ENCODE data around the gene CCSER1. TPM values are rescaled to one million over a fixed set of nuclear protein-coding genes. Genes with fewer than 3 reads are reported as not detected.

Gene CCSER1
- total RNA-seq = 10 to 100 TPM in 6 of 8 experiments, 1 to 10 TPM in 2; 6.9 to 59.5 (median 25.8) TPM

- in situ Hi-C loops (cut with MboI; ENCODE audit: low pct_unique_long_range_greater_than_20kb in 2 of 9, low sequenced_read_pairs in 9 of 9, unreplicated experiment in 9 of 9) = loop anchor here in 1 of 9 experiments (25.0 kb wide), 1 partner anchor 160 kb away; no protein-coding TSS in a partner anchor
- WGBS, 10 experiments = 0 to 30% methylated on average over 4 to 5 of the region's 35 CpGs; no CpG with 5 or more reads in 8 of the 10 experiments
- Histone ChIP-seq H3K4me3 (peak within 1 kb of the TSS; percentile 60 to 67 (median 64)), H3K4me1 (replicated peaks in 1 of 2) (peaks cover 0 to 14% of the 10 kb centered on the region in 2 donors), H3K27ac (peak within 1 kb of the TSS; percentile 86 to 91)
- ATAC-seq (replicated peaks in 6 of 8) = peak; percentile 77 to 89 (median 87)
These were observed at the start of gene CCSER1 for GRCh38 chr4:90127223-90127705. Gene CCSER1, plus strand, starts transcription at chr4:90127394.

- Histone ChIP-seq H3K27ac (no peak overlapping the region), H3K4me3 (no peak overlapping the region), H3K4me1 (replicated peaks in 1 of 2) (peaks cover 0 to 16% of the 10 kb centered on the region in 2 donors)
- in situ Hi-C loops (cut with MboI; ENCODE audit: low pct_unique_long_range_greater_than_20kb in 2 of 9, low sequenced_read_pairs in 9 of 9, unreplicated experiment in 9 of 9) = no loop called here
- ATAC-seq (replicated peaks in 6 of 8) = no peak
These were observed 48.8 kb upstream of the CCSER1 start for GRCh38 chr4:90078440-90078839.

GRCh38 chr4:90080116-90080515 lies 47.1 kb upstream of the CCSER1 start:
- ATAC-seq (replicated peaks in 6 of 8) = no peak
- H3K27ac ChIP-seq = no peak overlapping the region
- peaks cover 0 to 2% of the 10 kb centered on the region in 2 donors for H3K4me1 ChIP-seq (replicated peaks in 1 of 2)
- in situ Hi-C loops (cut with MboI; ENCODE audit: low pct_unique_long_range_greater_than_20kb in 2 of 9, low sequenced_read_pairs in 9 of 9, unreplicated experiment in 9 of 9) = no loop called here
- WGBS, 10 experiments = 4 to 84% (median 75%) methylated on average over 1 to 2 of the region's 2 CpGs; no CpG with 5 or more reads in 1 of the 10 experiments
- H3K4me3 ChIP-seq = no peak overlapping the region

- in situ Hi-C loops (cut with MboI; ENCODE audit: low pct_unique_long_range_greater_than_20kb in 2 of 9, low sequenced_read_pairs in 9 of 9, unreplicated experiment in 9 of 9) = no loop called here
These were observed 45.6 kb upstream of the CCSER1 start for GRCh38 chr4:90081432-90082144.

GRCh38 chr4:90082449-90082848 lies 44.7 kb upstream of the CCSER1 start:
- in situ Hi-C loops (cut with MboI; ENCODE audit: low pct_unique_long_range_greater_than_20kb in 2 of 9, low sequenced_read_pairs in 9 of 9, unreplicated experiment in 9 of 9) = no loop called here
- Histone ChIP-seq H3K27ac (no peak overlapping the region), H3K4me1 (replicated peaks in 1 of 2) (peaks cover 0 to 2% of the 10 kb centered on the region in 2 donors), H3K4me3 (no peak overlapping the region)
- ATAC-seq (replicated peaks in 6 of 8) = peak in 1 of 8 experiments; percentile 81

More at GRCh38 chr4:90081432-90082144, 45.6 kb upstream of the CCSER1 start:
- Histone ChIP-seq H3K4me3 (no peak overlapping the region), H3K27ac (no peak overlapping the region), H3K4me1 (replicated peaks in 1 of 2) (peaks cover 0 to 2% of the 10 kb centered on the region in 2 donors)
- no peak for ATAC-seq (replicated peaks in 6 of 8)
- WGBS, 10 experiments = 0 to 100% (median 87%) methylated on average over 1 to 6 of the region's 8 CpGs; no CpG with 5 or more reads in 1 of the 10 experiments

- Histone ChIP-seq H3K27ac (no peak overlapping the region), H3K4me1 (replicated peaks in 1 of 2) (peaks cover 0 to 2% of the 10 kb centered on the region in 2 donors), H3K4me3 (no peak overlapping the region)
- no peak for ATAC-seq (replicated peaks in 6 of 8)
- WGBS, 10 experiments = 0 to 100% (median 90%) methylated on average over 1 to 3 of the region's 3 CpGs; no CpG with 5 or more reads in 1 of the 10 experiments
- in situ Hi-C loops (cut with MboI; ENCODE audit: low pct_unique_long_range_greater_than_20kb in 2 of 9, low sequenced_read_pairs in 9 of 9, unreplicated experiment in 9 of 9) = no loop called here
These were observed 42.8 kb upstream of the CCSER1 start for GRCh38 chr4:90084277-90084966.

GRCh38 chr4:90084967-90085295 lies 42.3 kb upstream of the CCSER1 start:
- 0 to 93% (median 55%) methylated on average over 1 to 5 of the region's 5 CpGs; no CpG with 5 or more reads in 2 of the 10 experiments for WGBS, 10 experiments
- ATAC-seq (replicated peaks in 6 of 8) = peak in 1 of 8 experiments; percentile 13
- in situ Hi-C loops (cut with MboI; ENCODE audit: low pct_unique_long_range_greater_than_20kb in 2 of 9, low sequenced_read_pairs in 9 of 9, unreplicated experiment in 9 of 9) = no loop called here
- Histone ChIP-seq H3K27ac (no peak overlapping the region), H3K4me1 (replicated peaks in 1 of 2) (peaks cover 0 to 2% of the 10 kb centered on the region in 2 donors), H3K4me3 (no peak overlapping the region)

GRCh38 chr4:90093526-90093925 lies 33.7 kb upstream of the CCSER1 start:
- no peak for ATAC-seq (replicated peaks in 6 of 8)
- no peak overlapping the region for H3K4me3 ChIP-seq
- in situ Hi-C loops (cut with MboI; ENCODE audit: low pct_unique_long_range_greater_than_20kb in 2 of 9, low sequenced_read_pairs in 9 of 9, unreplicated experiment in 9 of 9) = no loop called here
- H3K27ac ChIP-seq = no peak overlapping the region
- H3K4me1 ChIP-seq (replicated peaks in 1 of 2) = peaks cover 0 to 6% of the 10 kb centered on the region in 2 donors
- 0 to 100% (median 77%) methylated on average over 1 to 2 of the region's 2 CpGs; no CpG with 5 or more reads in 2 of the 10 experiments for WGBS, 10 experiments

GRCh38 chr4:90095000-90095399 lies 32.2 kb upstream of the CCSER1 start:
- H3K4me3 ChIP-seq = no peak overlapping the region
- ATAC-seq (replicated peaks in 6 of 8) = peak in 1 of 8 experiments; percentile 17
- H3K27ac ChIP-seq = no peak overlapping the region
- peaks cover 0 to 6% of the 10 kb centered on the region in 2 donors for H3K4me1 ChIP-seq (replicated peaks in 1 of 2)
- 0 to 83% (median 32%) methylated on average over 1 of the region's 1 CpG; no CpG with 5 or more reads in 2 of the 10 experiments for WGBS, 10 experiments
- in situ Hi-C loops (cut with MboI; ENCODE audit: low pct_unique_long_range_greater_than_20kb in 2 of 9, low sequenced_read_pairs in 9 of 9, unreplicated experiment in 9 of 9) = no loop called here

- WGBS, 10 experiments = 0 to 100% (median 92%) methylated on average over 1 to 2 of the region's 3 CpGs; no CpG with 5 or more reads in 5 of the 10 experiments
- Histone ChIP-seq H3K4me1 (replicated peaks in 1 of 2) (no peaks in the 10 kb centered on the region), H3K27ac (no peak overlapping the region), H3K4me3 (no peak overlapping the region)
- ATAC-seq (replicated peaks in 6 of 8) = peak in 2 of 8 experiments; percentile 42 to 87
- in situ Hi-C loops (cut with MboI; ENCODE audit: low pct_unique_long_range_greater_than_20kb in 2 of 9, low sequenced_read_pairs in 9 of 9, unreplicated experiment in 9 of 9) = no loop called here
These were observed 27.4 kb upstream of the CCSER1 start for GRCh38 chr4:90099812-90100211.

GRCh38 chr4:90103991-90104390 lies 23.2 kb upstream of the CCSER1 start:
- Histone ChIP-seq H3K4me1 (replicated peaks in 1 of 2) (peaks cover 0 to 23% of the 10 kb centered on the region in 2 donors), H3K4me3 (no peak overlapping the region), H3K27ac (no peak overlapping the region)
- WGBS, 10 experiments = 20 to 92% (median 71%) methylated on average over 1 to 3 of the region's 3 CpGs; no CpG with 5 or more reads in 2 of the 10 experiments
- no peak for ATAC-seq (replicated peaks in 6 of 8)
- in situ Hi-C loops (cut with MboI; ENCODE audit: low pct_unique_long_range_greater_than_20kb in 2 of 9, low sequenced_read_pairs in 9 of 9, unreplicated experiment in 9 of 9) = no loop called here

GRCh38 chr4:90105274-90105673 lies 21.9 kb upstream of the CCSER1 start:
- no peak for ATAC-seq (replicated peaks in 6 of 8)
- in situ Hi-C loops (cut with MboI; ENCODE audit: low pct_unique_long_range_greater_than_20kb in 2 of 9, low sequenced_read_pairs in 9 of 9, unreplicated experiment in 9 of 9) = no loop called here
- Histone ChIP-seq H3K4me1 (replicated peaks in 1 of 2) (peaks cover 0 to 23% of the 10 kb centered on the region in 2 donors), H3K27ac (no peak overlapping the region), H3K4me3 (no peak overlapping the region)
- WGBS, 10 experiments = 6 to 100% (median 76%) methylated on average over 1 to 2 of the region's 2 CpGs

GRCh38 chr4:90112715-90113114 lies 14.5 kb upstream of the CCSER1 start:
- peaks cover 0 to 1% of the 10 kb centered on the region in 2 donors for H3K4me1 ChIP-seq (replicated peaks in 1 of 2)
- ATAC-seq (replicated peaks in 6 of 8) = peak in 4 of 8 experiments; percentile 27 to 79 (median 56)
- H3K27ac ChIP-seq = no peak overlapping the region
- 15 to 89% (median 80%) methylated on average over 1 to 2 of the region's 2 CpGs; no CpG with 5 or more reads in 5 of the 10 experiments for WGBS, 10 experiments
- in situ Hi-C loops (cut with MboI; ENCODE audit: low pct_unique_long_range_greater_than_20kb in 2 of 9, low sequenced_read_pairs in 9 of 9, unreplicated experiment in 9 of 9) = no loop called here
- no peak overlapping the region for H3K4me3 ChIP-seq
